RKO (cell line): ENCODE results near the gene CEP44.
"Not testable (repeated sequence)": the region's sequence is repeated elsewhere in the genome, so short reads cannot be mapped to it uniquely, and the experiment has no call there.

ENCODE experiments used
- DNase-seq: peaks from one replicate; pipeline ENCODE4 v3.0.0-alpha.2; 2016; ENCODE audit warnings: low spot score

Gene CEP44

GRCh38 chr4:174279433-174280155 is 4.1 kb upstream of the CEP44 start:
- no peak for DNase-seq

GRCh38 chr4:174281182-174281737 is 2.5 kb upstream of the CEP44 start:
- DNase-seq = peak; percentile 42

DNA sequence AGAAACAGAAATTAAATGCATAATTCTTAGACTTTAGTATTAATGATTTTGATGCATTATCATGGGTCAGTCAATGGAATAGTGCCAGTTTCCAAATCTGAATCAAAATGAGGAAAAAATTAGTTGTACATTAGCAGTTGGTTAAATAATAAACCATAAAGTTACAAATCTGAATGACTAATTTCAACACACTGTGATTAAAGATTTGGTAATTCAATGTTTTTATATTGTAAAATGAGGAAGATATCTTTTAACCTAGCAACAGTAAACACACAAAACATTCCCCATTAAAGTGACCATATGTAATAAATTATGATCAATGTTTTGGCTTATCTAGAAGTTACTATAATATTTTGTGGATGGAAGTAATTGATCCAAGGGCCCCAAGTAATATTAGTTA is 1.8 kb upstream of the CEP44 start:
- peak; percentile 34 for DNase-seq

- DNase-seq = peak; percentile 97
Observed at GRCh38 chr4:174282836-174283506, 740 bp upstream of the CEP44 start.

DNA sequence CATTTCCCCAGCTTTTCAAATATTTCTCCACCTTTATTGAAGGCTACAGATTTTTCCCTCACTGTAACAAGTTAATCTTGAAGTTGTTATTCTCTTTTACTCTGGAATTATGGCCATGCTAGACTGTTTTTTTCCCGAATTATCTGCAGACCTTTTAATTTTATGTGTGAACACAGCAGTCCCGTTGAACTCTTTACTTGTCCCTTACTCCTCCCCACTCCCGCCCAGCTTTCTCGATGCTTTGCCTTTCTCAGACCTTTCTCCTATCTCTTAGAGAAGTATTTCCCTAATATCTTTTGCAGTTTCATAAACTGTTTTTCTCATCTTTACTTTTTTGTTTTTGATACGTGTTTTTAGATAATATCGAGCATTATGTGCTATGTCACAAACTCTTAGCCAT is 776 bp downstream of the CEP44 start:
- no peak for DNase-seq

- no peak for DNase-seq
Observed at GRCh38 chr4:174286870-174287269, 3.2 kb downstream of the CEP44 start.

- DNase-seq = no peak
Observed at GRCh38 chr4:174292473-174292872, 8.8 kb downstream of the CEP44 start.

- DNase-seq = not testable (repeated sequence)
Observed at GRCh38 chr4:174294641-174295040, 10.9 kb downstream of the CEP44 start.

GRCh38 chr4:174295142-174295541 is 11.4 kb downstream of the CEP44 start:
- DNase-seq = not testable (repeated sequence)

DNA sequence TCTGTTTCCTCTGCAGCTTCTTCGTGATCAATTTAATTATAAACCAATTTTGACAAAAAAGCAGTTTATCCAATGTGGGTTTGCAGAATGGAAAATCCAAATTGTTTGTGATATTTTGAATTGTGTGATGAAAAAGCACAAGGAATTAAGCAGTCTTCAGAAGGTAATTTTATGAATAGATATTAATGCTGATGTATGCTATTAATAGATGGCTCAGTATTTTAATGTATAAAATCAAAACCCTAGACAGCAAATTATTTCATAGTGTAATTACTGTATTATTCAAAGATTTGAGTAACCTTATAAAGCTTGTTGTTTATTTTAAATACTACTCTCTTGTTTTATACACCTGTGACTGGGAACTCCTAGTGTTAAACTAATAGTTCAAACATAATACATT is 20.0 kb downstream of the CEP44 start:
- no peak for DNase-seq

DNA sequence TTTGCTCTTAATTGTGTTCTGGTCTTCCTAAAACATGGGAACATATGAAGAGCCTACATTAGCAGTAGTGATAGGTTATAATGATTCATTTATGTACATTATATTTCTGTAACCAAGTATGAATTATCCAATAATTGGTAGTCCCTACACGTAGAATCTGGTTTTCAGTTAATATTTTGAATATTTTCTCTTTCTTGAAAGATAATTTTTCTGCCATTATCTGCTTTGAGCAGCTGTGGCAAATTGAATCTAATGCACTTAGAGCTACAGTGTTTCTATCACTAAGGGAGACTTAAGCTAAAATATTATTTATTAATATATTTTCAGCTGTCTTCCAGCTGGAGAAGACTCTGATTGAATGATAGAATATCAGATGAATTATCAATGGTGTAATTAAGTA is 21.0 kb downstream of the CEP44 start:
- DNase-seq = no peak

DNA sequence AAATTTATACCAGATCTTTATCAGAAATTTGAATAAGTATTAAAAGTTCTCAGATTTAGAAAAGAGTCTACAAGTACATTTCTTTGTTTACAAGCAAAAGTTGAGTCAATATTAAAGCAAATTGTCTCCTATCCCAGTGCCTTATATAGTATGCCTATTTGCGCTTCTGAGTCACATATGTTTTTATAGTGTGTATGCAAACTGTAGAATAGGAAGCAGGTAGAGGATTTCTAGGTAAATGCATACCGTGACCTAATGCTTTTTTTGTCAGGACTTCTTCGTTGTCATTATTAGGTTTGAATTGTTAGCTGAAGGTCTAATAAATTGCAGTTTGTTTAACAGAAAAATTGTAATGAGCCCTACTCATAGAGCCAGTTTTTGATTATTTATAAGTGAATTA is 22.2 kb downstream of the CEP44 start:
- DNase-seq = no peak

DNA sequence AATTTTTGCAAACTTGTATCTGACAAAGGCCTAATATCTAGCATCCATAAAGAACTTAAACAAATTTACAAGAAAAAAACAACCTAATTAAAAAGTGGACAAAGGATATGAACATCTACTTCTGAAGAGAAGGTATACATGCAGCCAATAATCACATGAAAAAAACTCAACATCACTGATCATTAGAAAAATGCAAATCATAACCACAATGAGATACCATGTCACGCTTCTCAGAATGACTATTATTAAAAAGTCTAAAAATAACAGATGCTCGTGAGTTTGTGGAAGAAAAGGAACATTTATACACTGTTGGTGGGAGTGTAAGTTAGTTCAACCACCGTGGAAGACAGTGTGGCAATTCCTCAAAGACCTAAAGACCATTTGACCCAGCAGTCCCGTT is 24.0 kb downstream of the CEP44 start:
- no peak for DNase-seq

- DNase-seq = no peak
Observed at GRCh38 chr4:174312993-174313392, 29.3 kb downstream of the CEP44 start.

GRCh38 chr4:174314274-174314673 is 30.6 kb downstream of the CEP44 start:
- DNase-seq = no peak

DNA sequence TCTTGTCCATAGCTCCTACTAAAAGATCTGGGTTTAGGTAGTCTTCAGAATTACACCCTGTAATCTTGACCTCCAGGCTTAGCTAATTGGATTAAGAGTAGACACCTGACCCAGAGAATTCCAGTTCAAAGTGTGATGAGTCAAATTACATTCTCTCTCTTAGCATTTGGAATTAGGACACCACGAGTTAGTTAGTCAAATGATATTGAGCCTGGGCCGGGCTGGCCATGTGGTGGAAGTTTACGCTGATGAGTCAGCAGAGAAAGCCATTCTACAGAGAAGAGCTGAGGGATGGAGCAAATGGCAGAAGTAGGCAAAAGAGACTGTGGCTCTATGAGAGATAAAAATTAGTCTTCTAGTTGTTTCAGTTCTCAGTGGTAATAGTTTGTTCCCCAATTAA is 31.1 kb downstream of the CEP44 start:
- peak; percentile 64 for DNase-seq

DNA sequence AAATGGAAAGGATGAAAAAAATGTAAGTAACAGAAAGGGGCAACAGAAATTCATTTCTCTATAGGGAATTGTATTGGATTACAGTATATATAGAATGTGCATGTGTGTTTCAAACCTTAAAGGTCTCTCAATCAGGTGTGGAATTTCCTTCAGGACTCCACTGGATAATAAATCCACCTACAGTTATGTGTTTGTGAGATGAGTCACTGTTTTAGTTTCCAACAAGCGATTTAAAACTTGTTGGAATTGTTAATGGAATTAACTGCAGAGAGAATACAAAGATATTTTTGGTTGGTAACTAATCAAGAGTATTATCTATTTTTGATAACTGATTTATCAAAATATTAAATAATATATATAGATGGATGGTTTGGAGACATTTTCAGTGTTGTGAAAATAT is 32.8 kb downstream of the CEP44 start:
- DNase-seq = no peak

DNA sequence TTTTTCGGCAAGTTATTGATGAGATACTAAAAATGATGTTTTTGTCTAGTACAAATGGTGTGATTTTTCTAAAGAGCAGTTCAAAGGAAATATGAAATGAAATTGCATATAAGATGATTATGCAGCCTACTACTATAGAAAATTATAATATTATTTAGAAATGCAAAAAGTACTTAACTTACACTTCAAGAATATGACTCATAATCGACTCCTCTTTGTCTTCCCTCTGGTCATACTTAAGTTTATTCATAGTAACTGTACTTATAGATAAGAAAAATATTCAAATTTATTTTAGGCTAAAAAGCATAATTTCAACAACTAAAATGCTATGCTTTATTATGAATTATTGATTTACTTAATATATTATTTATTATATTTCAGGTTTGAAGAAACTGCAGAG is 33.2 kb downstream of the CEP44 start:
- DNase-seq = no peak

GRCh38 chr4:174317531-174317930 is 33.8 kb downstream of the CEP44 start:
- no peak for DNase-seq

- DNase-seq = peak; percentile 54
Observed at GRCh38 chr4:174318829-174319764, 35.4 kb downstream of the CEP44 start.

DNA sequence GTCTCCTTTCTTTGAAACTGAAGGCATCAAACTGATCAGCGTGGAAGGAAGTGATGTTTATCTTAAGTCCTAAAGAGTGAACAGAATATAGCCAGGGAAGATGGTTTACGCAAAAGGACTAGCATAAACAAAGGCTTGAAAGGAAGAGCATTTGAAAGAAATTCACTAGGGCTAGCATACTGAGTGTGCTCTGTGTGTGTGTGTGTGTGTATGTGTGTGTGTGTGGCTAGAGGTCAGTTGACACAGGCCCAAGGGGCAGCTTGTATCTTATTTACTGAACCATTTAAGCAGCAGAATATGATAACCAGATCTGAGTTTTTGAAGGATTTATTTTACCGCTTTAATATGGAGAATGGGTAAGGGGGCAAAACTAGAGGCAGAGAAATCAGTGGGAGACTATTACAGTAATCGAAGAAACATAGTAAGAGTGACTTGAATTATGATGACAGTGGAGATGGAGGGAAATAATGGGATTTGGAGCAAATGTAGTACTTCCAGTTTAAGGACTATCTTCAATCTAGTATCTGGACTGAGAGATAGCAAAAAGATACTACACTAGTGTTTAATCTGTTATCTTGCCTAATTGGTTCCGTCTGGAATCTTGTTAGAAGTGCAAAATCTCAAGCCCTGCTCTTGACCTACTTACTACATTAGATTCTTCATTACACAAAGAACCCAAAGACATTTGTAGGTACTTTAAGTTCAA is 36.9 kb downstream of the CEP44 start:
- DNase-seq = no peak

DNA sequence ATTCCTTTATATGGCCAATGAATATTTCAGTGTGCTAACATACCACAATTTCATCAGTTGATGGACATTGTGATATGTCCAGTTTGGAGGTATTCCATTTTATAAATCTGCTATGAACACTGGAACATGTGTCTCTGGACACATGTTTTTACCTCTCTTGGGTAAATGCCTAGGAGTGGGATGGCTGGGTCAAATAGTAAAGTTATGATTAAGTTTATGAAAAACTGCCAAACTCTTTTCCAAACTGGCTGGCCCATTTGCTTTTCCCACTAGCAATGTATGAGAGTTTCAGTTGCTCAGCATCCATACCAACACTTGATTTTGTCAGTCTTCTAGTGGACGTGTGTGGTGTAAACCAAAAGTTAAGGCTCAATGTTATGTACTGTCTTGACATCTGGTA is 40.5 kb downstream of the CEP44 start:
- no peak for DNase-seq
